Epidermal melanocyte (primary cell): ENCODE measurements around the gene WNT3.
"Not testable (repeated sequence)": the region's sequence is repeated elsewhere in the genome, so short reads cannot be mapped to it uniquely, and the experiment has no call there.

Experiments used
- DNase-seq: peaks from one replicate; pipeline ENCODE4 v3.0.0; 2011; ENCODE audit warnings: low spot score; ENCODE audit not compliant: insufficient read length

Gene WNT3

DNA sequence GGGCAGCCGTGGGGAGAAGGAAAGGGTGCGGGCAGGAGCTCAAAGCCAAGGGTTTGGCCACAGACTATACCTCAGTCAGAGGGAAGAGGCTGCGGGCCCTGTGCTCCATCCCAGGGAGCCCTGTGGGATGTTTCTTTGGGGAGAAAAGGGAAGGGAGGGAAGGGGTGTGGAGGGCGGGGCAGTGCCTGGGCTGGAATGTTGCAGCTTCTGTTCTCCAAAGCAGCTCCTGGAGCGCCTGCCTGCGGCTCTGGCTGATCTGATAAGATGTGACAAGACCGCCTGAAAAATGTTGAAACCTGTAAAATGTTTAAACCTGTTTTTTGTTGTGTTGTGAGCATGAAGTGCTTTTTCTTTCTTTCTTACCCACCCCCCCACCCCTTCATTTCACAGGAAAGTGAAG lies 32.8 kb downstream of the WNT3 start:
- DNase-seq = no peak

GRCh38 chr17:46783031-46783593 lies 35.4 kb downstream of the WNT3 start:
- no peak for DNase-seq

- no peak for DNase-seq
Measured at GRCh38 chr17:46782250-46782953, 36.1 kb downstream of the WNT3 start.

DNA sequence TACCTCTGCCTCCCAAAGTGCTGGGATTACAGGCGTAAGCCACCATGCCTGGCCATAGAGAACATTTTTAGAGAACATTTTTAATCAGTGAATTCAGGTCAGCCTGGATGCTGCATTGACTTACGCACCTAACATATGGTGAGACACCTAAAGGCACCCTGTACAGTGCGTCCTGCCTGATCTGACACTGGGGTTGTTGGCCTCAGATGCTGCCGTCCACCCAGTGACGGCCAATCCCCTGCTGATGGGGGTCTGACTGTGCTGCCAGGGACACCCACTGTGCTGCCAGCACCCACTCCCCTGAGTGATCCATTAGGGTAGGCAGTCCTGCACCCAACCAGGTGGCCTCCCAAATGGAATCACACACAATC lies 38.5 kb downstream of the WNT3 start:
- DNase-seq = no peak

- DNase-seq = no peak
Measured at GRCh38 chr17:46777943-46778915, 40.3 kb downstream of the WNT3 start.

- no peak for DNase-seq
Measured at GRCh38 chr17:46776298-46777005, 42.0 kb downstream of the WNT3 start.

GRCh38 chr17:46774108-46774737 lies 44.3 kb downstream of the WNT3 start:
- no peak for DNase-seq

DNA sequence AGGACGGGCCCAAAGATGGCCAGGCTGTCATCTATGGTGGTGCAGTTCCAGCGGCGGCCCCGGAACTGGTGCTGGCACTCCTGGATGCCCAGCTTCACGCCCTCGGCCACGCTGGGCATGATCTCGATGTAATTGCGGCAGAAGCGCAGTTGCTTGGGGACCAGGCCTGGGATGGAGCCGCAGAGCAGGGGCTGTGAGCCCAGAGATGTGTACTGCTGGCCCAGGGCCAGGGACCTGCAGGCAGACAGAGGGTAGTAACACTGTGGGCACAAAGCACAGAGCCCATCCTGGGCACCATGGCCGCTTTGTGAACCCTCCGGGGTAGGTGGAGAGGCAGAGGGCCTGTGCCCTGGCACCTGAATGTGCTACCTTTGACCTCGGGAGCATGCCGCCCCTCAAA lies 44.8 kb downstream of the WNT3 start:
- DNase-seq = no peak

- DNase-seq = no peak
Measured at GRCh38 chr17:46773221-46773605, 45.3 kb downstream of the WNT3 start.

GRCh38 chr17:46772475-46773220 lies 45.8 kb downstream of the WNT3 start:
- DNase-seq = no peak

- no peak for DNase-seq
Measured at GRCh38 chr17:46771561-46772474, 46.7 kb downstream of the WNT3 start.

GRCh38 chr17:46770818-46771560 lies 47.5 kb downstream of the WNT3 start:
- no peak for DNase-seq

- no peak for DNase-seq
Measured at GRCh38 chr17:46770439-46770817, 48.1 kb downstream of the WNT3 start.

DNA sequence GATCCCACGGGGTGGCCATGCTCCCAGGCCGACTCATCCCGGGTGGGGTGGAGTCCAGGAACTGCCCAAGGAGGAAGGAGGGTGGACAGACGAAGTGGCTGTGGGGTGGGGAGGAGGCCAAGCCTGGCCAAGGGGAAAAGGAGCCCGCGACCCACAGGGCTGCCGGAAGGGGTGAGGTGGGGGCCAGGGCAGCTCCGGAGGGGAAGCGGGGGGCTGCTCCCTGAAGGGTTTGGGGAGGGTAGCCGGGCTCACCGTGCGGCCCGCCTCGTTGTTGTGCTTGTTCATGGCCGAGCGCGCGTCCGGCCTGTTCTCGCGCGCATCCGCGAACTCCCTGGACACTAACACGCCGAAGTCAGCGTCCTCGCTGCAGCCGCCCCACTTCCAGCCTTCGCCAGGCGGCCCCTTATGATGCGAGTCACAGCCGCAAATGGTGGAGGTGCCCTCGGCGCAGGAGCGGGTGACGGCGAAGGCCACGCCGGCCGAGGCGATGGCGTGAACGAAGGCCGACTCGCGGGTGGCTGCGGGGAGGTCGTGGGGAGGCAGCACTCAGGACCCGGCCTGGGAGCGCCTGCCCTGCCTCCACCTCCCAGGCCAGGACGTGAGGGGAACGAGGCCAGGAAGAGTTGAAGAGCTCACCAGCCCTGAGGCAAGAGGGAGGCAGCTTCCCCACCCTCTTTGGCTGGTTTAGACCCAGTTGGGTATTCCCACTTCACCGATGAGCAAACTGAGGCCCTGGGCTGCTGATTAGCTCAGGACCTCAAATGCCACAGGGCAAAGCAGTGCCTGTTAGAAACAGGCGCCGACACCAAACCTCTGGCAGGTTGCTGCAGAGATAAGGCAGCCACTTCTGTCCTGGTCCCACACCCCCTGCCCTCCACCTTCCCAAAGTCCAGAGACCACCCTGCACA lies 48.7 kb downstream of the WNT3 start:
- no peak for DNase-seq

DNA sequence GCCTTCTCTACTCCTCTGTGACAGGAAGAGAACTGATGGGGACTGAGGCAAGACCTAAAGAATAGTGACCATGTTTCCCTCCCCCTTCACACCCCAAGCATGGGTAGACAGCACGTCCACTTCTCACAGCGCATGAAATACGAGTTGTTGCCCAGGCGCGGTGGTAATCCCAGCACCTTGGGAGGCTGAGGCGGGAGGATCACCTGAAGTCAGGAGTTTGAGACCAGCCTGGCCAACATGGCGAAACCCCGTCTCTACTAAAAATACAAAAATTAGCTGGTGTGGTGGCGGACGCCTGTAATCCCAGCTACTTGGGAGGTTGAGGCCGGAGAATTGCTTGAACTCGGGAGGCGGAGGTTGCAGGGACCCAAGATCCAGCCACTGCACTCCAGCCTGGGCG lies 49.6 kb downstream of the WNT3 start:
- not testable (repeated sequence) for DNase-seq

- DNase-seq = no peak
Measured at GRCh38 chr17:46768540-46768870, 50.0 kb downstream of the WNT3 start.

- no peak for DNase-seq
Measured at GRCh38 chr17:46766493-46767491, 51.7 kb downstream of the WNT3 start.
